Subcutaneous abdominal adipose tissue (tissue), 5 donors: ENCODE measurements around the gene ZDHHC1.

Experiments
- H3K27ac ChIP-seq: one replicate; pipeline ENCODE4 v1.7.0; 2013; ENCODE audit warnings: low read depth, mild to moderate bottlenecking, inconsistent platforms, low read length, moderate library complexity
- H3K27me3 ChIP-seq, 5 donors: one replicate each; pipeline ENCODE4 v1.7.0; 2013; ENCODE audit warnings: low read length in 5 of 5, inconsistent platforms in 1 of 5; ENCODE audit not compliant: control insufficient read depth in 5 of 5, insufficient read depth in 4 of 5
- H3K36me3 ChIP-seq, 5 donors: one replicate each; pipeline ENCODE4 v1.7.0; 2013; ENCODE audit warnings: low read length in 5 of 5; ENCODE audit not compliant: control insufficient read depth in 5 of 5, insufficient read depth in 5 of 5
- H3K4me1 ChIP-seq, 5 donors: one replicate each; pipeline ENCODE4 v1.7.0; 2013; ENCODE audit warnings: low read length in 5 of 5, mild to moderate bottlenecking in 3 of 5, moderate library complexity in 1 of 5; ENCODE audit not compliant: control insufficient read depth in 5 of 5, insufficient read depth in 5 of 5
- H3K4me3 ChIP-seq, 5 donors: one replicate each; pipeline ENCODE4 v1.7.0; 2013; ENCODE audit warnings: low read length in 5 of 5, low read depth in 1 of 5
- H3K9ac ChIP-seq, 5 donors: one replicate each; pipeline ENCODE4 v1.7.0; 2013; ENCODE audit warnings: low read length in 5 of 5, mild to moderate bottlenecking in 4 of 5, moderate library complexity in 3 of 5
- H3K9me3 ChIP-seq, 5 donors: one replicate each; pipeline ENCODE4 v1.7.0; 2013; ENCODE audit warnings: low read length in 5 of 5; ENCODE audit not compliant: control insufficient read depth in 5 of 5
- donor health status: healthy.
- donor health status: healthy.
- donor health status: healthy.
- donor health status: healthy.
- donor health status: healthy.

Gene ZDHHC1

GRCh38 chr16:67459066-67459860 is 43.0 kb upstream of the ZDHHC1 start:
- Histone ChIP-seq H3K9ac (peak overlapping the region in 3 of 5 donors; percentile 11 to 60 (median 32)), H3K4me1 (peaks cover 37 to 76% (median 66%) of the 10 kb centered on the region in 5 donors), H3K27ac (no peak overlapping the region), H3K4me3 (no peak overlapping the region), H3K27me3 (no peaks in the 10 kb centered on the region), H3K9me3 (no peaks in the 10 kb centered on the region), H3K36me3 (peaks cover 0 to 12% (median 3%) of the 10 kb centered on the region in 5 donors)

GRCh38 chr16:67458121-67458641 is 41.9 kb upstream of the ZDHHC1 start:
- Histone ChIP-seq H3K27me3 (no peaks in the 10 kb centered on the region), H3K9me3 (no peaks in the 10 kb centered on the region), H3K27ac (peak overlapping the region; percentile 23), H3K4me3 (no peak overlapping the region), H3K36me3 (peaks cover 0 to 16% (median 7%) of the 10 kb centered on the region in 5 donors), H3K9ac (no peak overlapping the region), H3K4me1 (peaks cover 37 to 70% (median 65%) of the 10 kb centered on the region in 5 donors)

- no peaks in the 10 kb centered on the region for H3K27me3 ChIP-seq
- H3K4me1 ChIP-seq, result peaks cover 37 to 66% (median 65%) of the 10 kb centered on the region in 5 donors
- no peak overlapping the region for H3K4me3 ChIP-seq
- peak overlapping the region; percentile 23 for H3K27ac ChIP-seq
- peaks cover 0 to 21% (median 13%) of the 10 kb centered on the region in 5 donors for H3K36me3 ChIP-seq
- no peaks in the 10 kb centered on the region for H3K9me3 ChIP-seq
- peak overlapping the region in 1 of 5 donors; percentile 50 for H3K9ac ChIP-seq
These were observed 41.3 kb upstream of the ZDHHC1 start for GRCh38 chr16:67457611-67458010.

GRCh38 chr16:67456391-67457081 is 40.3 kb upstream of the ZDHHC1 start:
- H3K27ac ChIP-seq, result no peak overlapping the region
- no peak overlapping the region for H3K4me3 ChIP-seq
- peaks cover 0 to 28% (median 22%) of the 10 kb centered on the region in 5 donors for H3K36me3 ChIP-seq
- peak overlapping the region in 1 of 5 donors; percentile 50 for H3K9ac ChIP-seq
- peaks cover 35 to 64% (median 59%) of the 10 kb centered on the region in 5 donors for H3K4me1 ChIP-seq
- H3K9me3 ChIP-seq, result no peaks in the 10 kb centered on the region
- no peaks in the 10 kb centered on the region for H3K27me3 ChIP-seq

GRCh38 chr16:67454852-67455251 is 38.6 kb upstream of the ZDHHC1 start:
- peaks cover 30 to 64% (median 59%) of the 10 kb centered on the region in 5 donors for H3K4me1 ChIP-seq
- no peak overlapping the region for H3K27ac ChIP-seq
- no peak overlapping the region for H3K4me3 ChIP-seq
- H3K36me3 ChIP-seq, result peaks cover 0 to 36% (median 21%) of the 10 kb centered on the region in 5 donors
- no peak overlapping the region for H3K9ac ChIP-seq
- no peaks in the 10 kb centered on the region for H3K27me3 ChIP-seq
- H3K9me3 ChIP-seq, result no peaks in the 10 kb centered on the region

GRCh38 chr16:67454104-67454503 is 37.8 kb upstream of the ZDHHC1 start:
- Histone ChIP-seq H3K4me1 (peaks cover 28 to 64% (median 59%) of the 10 kb centered on the region in 5 donors), H3K9me3 (no peaks in the 10 kb centered on the region), H3K9ac (peak overlapping the region in 1 of 5 donors; percentile 4), H3K36me3 (peaks cover 0 to 42% (median 21%) of the 10 kb centered on the region in 5 donors), H3K4me3 (no peak overlapping the region), H3K27ac (no peak overlapping the region), H3K27me3 (no peaks in the 10 kb centered on the region)

GRCh38 chr16:67451704-67452435 is 35.6 kb upstream of the ZDHHC1 start:
- H3K27ac ChIP-seq, result no peak overlapping the region
- H3K9ac ChIP-seq, result no peak overlapping the region
- peaks cover 14 to 57% (median 48%) of the 10 kb centered on the region in 5 donors for H3K4me1 ChIP-seq
- H3K9me3 ChIP-seq, result no peaks in the 10 kb centered on the region
- no peaks in the 10 kb centered on the region for H3K27me3 ChIP-seq
- no peak overlapping the region for H3K4me3 ChIP-seq
- H3K36me3 ChIP-seq, result peaks cover 0 to 46% (median 23%) of the 10 kb centered on the region in 5 donors

- Histone ChIP-seq H3K9me3 (no peaks in the 10 kb centered on the region), H3K4me3 (no peak overlapping the region), H3K36me3 (peaks cover 0 to 49% (median 23%) of the 10 kb centered on the region in 5 donors), H3K4me1 (peaks cover 16 to 57% (median 48%) of the 10 kb centered on the region in 5 donors), H3K9ac (no peak overlapping the region), H3K27ac (no peak overlapping the region), H3K27me3 (no peaks in the 10 kb centered on the region)
These were observed 34.9 kb upstream of the ZDHHC1 start for GRCh38 chr16:67451061-67451703.

- Histone ChIP-seq H3K4me1 (peaks cover 21 to 68% (median 62%) of the 10 kb centered on the region in 5 donors), H3K27ac (no peak overlapping the region)
These were observed 33.5 kb upstream of the ZDHHC1 start for GRCh38 chr16:67449739-67450138.

More at GRCh38 chr16:67449739-67450138, 33.5 kb upstream of the ZDHHC1 start:
- Histone ChIP-seq H3K27me3 (no peaks in the 10 kb centered on the region), H3K9me3 (no peaks in the 10 kb centered on the region), H3K4me3 (no peak overlapping the region), H3K36me3 (peaks cover 0 to 59% (median 23%) of the 10 kb centered on the region in 5 donors), H3K9ac (peak overlapping the region in 2 of 5 donors; percentile 27 to 30)
